Right renal cortex interstitium (tissue), 3 donors: ENCODE data around the gene LMO1. TPM values are rescaled to one million over a fixed set of nuclear protein-coding genes. Genes with fewer than 3 reads are reported as not detected.
A peak's percentile ranks its signal among the peaks of the same experiment; 100 is the strongest.

Experiments
- DNase-seq, 3 donors: peaks; one replicate each; pipeline ENCODE4 v3.0.0-alpha.2; 2013; ENCODE audit warnings: low read depth in 3 of 3, low spot score in 2 of 3
- polyA plus RNA-seq, 3 donors: library from polyadenylated mRNA; unstranded; fragments of 120-200 nt; gene quantifications; one replicate each; pipeline ENCODE4 v1.2.1, GENCODE V29; 2013; ENCODE audit not compliant: insufficient read length in 3 of 3

LMO1 gene
- 1 to 10 TPM in 1 of 3 donors, under 1 TPM in 2; 0.51 to 1.2 (median 0.74) TPM for polyA plus RNA-seq

GRCh38 chr11:8263769-8264410 is at the start of gene LMO1:
Gene LMO1 (minus strand): TSS chr11:8263878. CDS start chr11:8263362, 516 bp downstream.
- peak in 2 of 3 donors; percentile 69 to 78 for DNase-seq

- DNase-seq, result no peak
Measured at GRCh38 chr11:8312986-8313385, 49.3 kb upstream of the LMO1 start.

GRCh38 chr11:8311366-8311765 is 47.7 kb upstream of the LMO1 start:
- DNase-seq, result no peak

GRCh38 chr11:8310743-8311298 is 47.1 kb upstream of the LMO1 start:
- no peak for DNase-seq

GRCh38 chr11:8309862-8310261 is 46.2 kb upstream of the LMO1 start:
- DNase-seq, result no peak

GRCh38 chr11:8309311-8309710 is 45.6 kb upstream of the LMO1 start:
- no peak for DNase-seq

- no peak for DNase-seq
Measured at GRCh38 chr11:8307601-8308000, 43.9 kb upstream of the LMO1 start.

- DNase-seq, result no peak
Measured at GRCh38 chr11:8301622-8302021, 37.9 kb upstream of the LMO1 start.

GRCh38 chr11:8298801-8299786 is 35.4 kb upstream of the LMO1 start:
- DNase-seq, result no peak

- DNase-seq, result no peak
Measured at GRCh38 chr11:8297781-8298440, 34.2 kb upstream of the LMO1 start.

GRCh38 chr11:8296872-8297271 is 33.2 kb upstream of the LMO1 start:
- no peak for DNase-seq

- DNase-seq, result no peak
Measured at GRCh38 chr11:8296038-8296649, 32.5 kb upstream of the LMO1 start.

GRCh38 chr11:8294251-8294935 is 30.7 kb upstream of the LMO1 start:
- no peak for DNase-seq

- no peak for DNase-seq
Measured at GRCh38 chr11:8293171-8293570, 29.5 kb upstream of the LMO1 start.

GRCh38 chr11:8292351-8292750 is 28.7 kb upstream of the LMO1 start:
- no peak for DNase-seq

- DNase-seq, result no peak
Measured at GRCh38 chr11:8291421-8292350, 28.0 kb upstream of the LMO1 start.

GRCh38 chr11:8290081-8290810 is 26.6 kb upstream of the LMO1 start:
- DNase-seq, result no peak

GRCh38 chr11:8289492-8289918 is 25.8 kb upstream of the LMO1 start:
- no peak for DNase-seq
